ENCODE measurements around the gene RERG. TPM values are rescaled to one million over a fixed set of nuclear protein-coding genes. Genes with fewer than 3 reads are reported as not detected.

Gene RERG
- total and polyA plus RNA-seq, 2 donors (not counting 3 experiments of a cell fraction or from before 2014, with no cell fraction given) = not detected

DNA sequence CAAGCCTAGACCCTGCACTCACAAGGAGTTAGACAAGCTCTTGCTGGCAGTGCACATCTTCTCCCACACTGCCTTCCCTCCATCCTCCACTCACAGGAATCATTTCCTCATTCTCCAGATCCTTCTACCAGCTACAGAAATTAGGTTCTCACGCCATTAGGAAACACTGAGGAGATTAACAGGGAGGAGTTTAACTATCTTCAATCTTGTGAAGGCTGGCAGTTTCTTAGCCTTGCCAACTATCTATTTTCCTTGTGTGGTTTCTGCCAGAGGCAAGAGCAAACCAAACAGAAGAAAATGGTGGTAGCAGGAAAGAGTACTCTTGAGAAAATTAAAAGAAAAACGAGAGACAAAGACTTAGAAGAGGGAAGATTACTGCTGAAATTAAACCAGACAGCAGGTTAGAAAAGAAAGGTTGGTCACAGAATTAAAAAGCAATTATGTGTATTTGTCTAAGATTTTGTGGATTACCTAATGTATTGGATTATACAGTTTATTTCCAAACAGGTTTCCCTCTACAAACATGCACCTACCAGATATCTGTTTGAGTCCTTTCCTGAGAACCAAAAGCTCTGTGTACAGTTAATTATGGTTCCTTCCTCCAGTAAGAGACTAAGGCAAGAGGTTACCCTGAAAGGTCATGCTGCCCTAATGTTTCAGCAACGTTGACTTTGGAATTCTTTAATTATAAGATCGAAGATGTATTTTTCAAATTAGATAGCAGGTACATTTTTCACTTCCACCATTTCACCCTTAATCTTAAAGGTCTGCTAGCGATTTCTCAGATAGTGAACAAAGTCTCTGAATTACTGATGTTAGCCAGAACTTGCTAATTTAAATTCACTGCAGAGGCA is 5.0 kb downstream of the RERG start:
- FAIRE-seq = no peak
- ChIA-PET POLR2A (no interaction called here), CTCF (interaction anchor here (0.9 to 1.6 kb wide), 3 partner anchors 11 to 368 kb away, joined by 3 to 7 read pairs (median 3); no protein-coding TSS in a partner anchor)
- Histone ChIP-seq H3K36me3 (ENCODE audit: control insufficient read depth in 2 of 2, extremely low read depth in 1 of 2, insufficient read depth in 2 of 2, low read length in 2 of 2) (no peaks in the 10 kb centered on the region), H3K9me3 (replicated peaks; ENCODE audit: control insufficient read depth, insufficient read depth, low read length) (no peaks in the 10 kb centered on the region), H4K20me1 (replicated peaks; ENCODE audit: control insufficient read depth, extremely low read depth, insufficient read depth, low read length) (no peaks in the 10 kb centered on the region), H2AFZ (ENCODE audit: low read depth, low read length) (no peak overlapping the region), H3K9ac (replicated peaks; ENCODE audit: extremely low read depth, insufficient read depth, low read length) (no peak overlapping the region), H3K79me2 (ENCODE audit: control insufficient read depth, insufficient read depth, low read length) (no peaks in the 10 kb centered on the region), H3K27me3 (ENCODE audit: control insufficient read depth in 2 of 2, insufficient read depth in 2 of 2, low read length in 2 of 2) (peaks cover 3 to 12% of the 10 kb centered on the region in 2 experiments), H3K4me1 (ENCODE audit: control insufficient read depth, extremely low read depth, insufficient read depth, low read length) (peaks cover 2% of the 10 kb centered on the region), H3K4me2 (ENCODE audit: insufficient read depth, low read length) (no peak overlapping the region), H3K9me1 (replicated peaks; ENCODE audit: control insufficient read depth, extremely low read depth, insufficient read depth, low read length) (no peaks in the 10 kb centered on the region), H3K27ac (ENCODE audit: insufficient read depth, low read depth, low read length) (no peak overlapping the region), H3K4me3 (replicated peaks in 1 of 3; ENCODE audit: insufficient read depth in 1 of 3, low read depth in 1 of 3, low read length in 3 of 3) (no peak overlapping the region)
- no TSS peak for BruUV-seq (replicated peaks)
- no peak for TF ChIP-seq POLR2A (IDR thresholded peaks at IDR 0.05; ENCODE audit: low read depth, low read length)
- TF ChIP-seq JUN (IDR thresholded peaks at IDR 0.05; ENCODE audit: borderline replicate concordance, insufficient read depth, insufficient read length, low read depth) = no peak
- TF ChIP-seq, protein P1, sequence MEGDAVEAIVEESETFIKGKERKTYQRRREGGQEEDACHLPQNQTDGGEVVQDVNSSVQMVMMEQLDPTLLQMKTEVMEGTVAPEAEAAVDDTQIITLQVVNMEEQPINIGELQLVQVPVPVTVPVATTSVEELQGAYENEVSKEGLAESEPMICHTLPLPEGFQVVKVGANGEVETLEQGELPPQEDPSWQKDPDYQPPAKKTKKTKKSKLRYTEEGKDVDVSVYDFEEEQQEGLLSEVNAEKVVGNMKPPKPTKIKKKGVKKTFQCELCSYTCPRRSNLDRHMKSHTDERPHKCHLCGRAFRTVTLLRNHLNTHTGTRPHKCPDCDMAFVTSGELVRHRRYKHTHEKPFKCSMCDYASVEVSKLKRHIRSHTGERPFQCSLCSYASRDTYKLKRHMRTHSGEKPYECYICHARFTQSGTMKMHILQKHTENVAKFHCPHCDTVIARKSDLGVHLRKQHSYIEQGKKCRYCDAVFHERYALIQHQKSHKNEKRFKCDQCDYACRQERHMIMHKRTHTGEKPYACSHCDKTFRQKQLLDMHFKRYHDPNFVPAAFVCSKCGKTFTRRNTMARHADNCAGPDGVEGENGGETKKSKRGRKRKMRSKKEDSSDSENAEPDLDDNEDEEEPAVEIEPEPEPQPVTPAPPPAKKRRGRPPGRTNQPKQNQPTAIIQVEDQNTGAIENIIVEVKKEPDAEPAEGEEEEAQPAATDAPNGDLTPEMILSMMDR (IDR thresholded peaks at IDR 0.05; ENCODE audit: extremely low read depth in 1 of 2, insufficient read depth in 1 of 2, low read depth in 1 of 2, low read length in 2 of 2) = no peak
- no peak for TF ChIP-seq FOS (IDR thresholded peaks at IDR 0.05; ENCODE audit: borderline replicate concordance, insufficient read depth, low read length)
- TF ChIP-seq, protein P2, sequence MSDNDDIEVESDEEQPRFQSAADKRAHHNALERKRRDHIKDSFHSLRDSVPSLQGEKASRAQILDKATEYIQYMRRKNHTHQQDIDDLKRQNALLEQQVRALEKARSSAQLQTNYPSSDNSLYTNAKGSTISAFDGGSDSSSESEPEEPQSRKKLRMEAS (IDR thresholded peaks at IDR 0.05; ENCODE audit: insufficient read depth, insufficient read length) = no peak
- no peak for TF ChIP-seq EZH2 (IDR thresholded peaks at IDR 0.05; ENCODE audit: borderline replicate concordance, low read depth, low read length, severe bottlenecking)
- no peak for TF ChIP-seq GATA2 (IDR thresholded peaks at IDR 0.05; ENCODE audit: insufficient read depth, insufficient read length, low read depth, low read length)
- no peak for TF ChIP-seq POLR2AphosphoS5 (IDR thresholded peaks at IDR 0.05; ENCODE audit: insufficient read depth, low read depth, low read length)
- TF ChIP-seq MYC (IDR thresholded peaks at IDR 0.05; ENCODE audit: low read depth, low read length) = no peak
- DNase-seq (ENCODE audit: low read depth, low spot score) = no peak
- dilution Hi-C loops (cut with MboI; ENCODE audit: extremely low pct_ligation_motif_present, low sequenced_read_pairs) = no loop called here
- intact Hi-C loops (cut with micrococcal nuclease) = no loop called here
